ENCODE measurements around the gene BRINP2. TPM values are rescaled to one million over a fixed set of nuclear protein-coding genes. Genes with fewer than 3 reads are reported as not detected.

The BRINP2 gene
- total and polyA plus RNA-seq, 2 of the 4 experiments (the other 2 are of a cell fraction): not detected

DNA sequence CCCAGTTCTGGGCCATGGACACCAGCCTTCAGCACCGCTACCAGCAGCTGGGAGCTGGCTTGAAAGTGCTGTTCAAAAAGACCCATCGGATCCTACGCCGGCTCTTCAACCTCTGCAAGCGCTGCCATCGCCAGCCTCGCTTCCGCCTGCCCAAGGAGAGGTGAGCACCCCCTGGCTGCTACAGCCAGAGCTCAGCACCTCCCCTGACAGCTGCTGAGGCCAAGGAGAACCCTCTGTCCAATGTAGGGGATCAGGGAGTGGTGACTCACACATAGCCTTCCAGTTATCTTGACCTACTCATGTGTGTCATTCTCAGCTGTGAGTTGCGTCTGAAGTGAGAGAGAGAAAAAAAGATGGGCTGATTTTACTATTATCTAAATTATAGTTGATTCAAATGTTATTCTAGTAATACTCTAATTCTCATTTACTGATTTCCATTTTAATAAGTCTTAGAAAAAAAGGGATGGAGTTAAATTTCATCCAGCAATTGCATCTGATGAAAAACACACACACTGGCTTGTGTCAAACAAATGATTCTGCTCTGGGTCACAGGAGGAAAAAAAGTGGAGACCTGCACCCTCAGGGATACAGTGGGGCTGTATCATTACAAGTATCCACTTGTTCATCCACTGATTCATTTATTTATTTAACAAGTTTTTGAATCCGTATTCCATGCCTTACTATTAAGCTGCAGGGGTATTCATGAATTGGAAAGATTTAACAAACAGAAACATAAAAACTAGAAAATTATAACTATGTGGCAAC lies 108.0 kb downstream of the BRINP2 start:
- Histone ChIP-seq H3K9ac (ENCODE audit: low read depth, low read length) (no peak overlapping the region), H2AK5ac (ENCODE audit: low read depth, low read length) (no peak overlapping the region), H3K9me1 (ENCODE audit: insufficient read depth, low read length) (no peaks in the 10 kb centered on the region), H3K23ac (ENCODE audit: low read depth, low read length) (no peak overlapping the region), H4K91ac (ENCODE audit: insufficient read depth, low read depth, low read length) (no peak overlapping the region), H4K20me1 (ENCODE audit: insufficient read depth, low read length) (no peaks in the 10 kb centered on the region), H3K4me1 (ENCODE audit: control insufficient read depth, insufficient read depth, low read length) (no peaks in the 10 kb centered on the region), H4K5ac (ENCODE audit: low read depth, low read length) (no peak overlapping the region), H2BK15ac (ENCODE audit: low read depth, low read length) (no peak overlapping the region), H3K18ac (ENCODE audit: low read depth, low read length) (no peak overlapping the region), H3K27ac (ENCODE audit: insufficient read depth, low read length) (no peak overlapping the region), H3K4me2 (ENCODE audit: low read depth, low read length) (no peak overlapping the region), H2AK9ac (replicated peaks; ENCODE audit: low read depth, low read length, poor library complexity) (no peak overlapping the region), H2BK20ac (ENCODE audit: low read depth, low read length) (no peak overlapping the region), H3K36me3 (ENCODE audit: control insufficient read depth, insufficient read depth, low read length) (no peaks in the 10 kb centered on the region), H4K8ac (ENCODE audit: low read depth in 2 of 2, low read length in 2 of 2) (no peak overlapping the region), H3K27me3 (ENCODE audit: control insufficient read depth, insufficient read depth, low read length) (no peaks in the 10 kb centered on the region; the same call in 1 of the 2 replicates), H3K79me1 (ENCODE audit: low read depth in 1 of 2, low read length in 2 of 2) (no peaks in the 10 kb centered on the region), H2BK120ac (ENCODE audit: low read depth, low read length) (no peak overlapping the region), H3K14ac (replicated peaks; ENCODE audit: low read depth, low read length) (no peak overlapping the region), H3K4ac (ENCODE audit: low read depth, low read length) (no peak overlapping the region), H2BK5ac (ENCODE audit: low read depth, low read length, poor library complexity, severe bottlenecking) (no peak overlapping the region), H3K56ac (ENCODE audit: extremely low read depth, insufficient read depth, low read length) (no peak overlapping the region), H3K9me3 (ENCODE audit: control insufficient read depth, insufficient read depth, low read length) (no peaks in the 10 kb centered on the region), H2AFZ (replicated peaks; ENCODE audit: low read length, poor library complexity) (no peak overlapping the region), H3K4me3 (ENCODE audit: insufficient read depth, low read depth, low read length) (no peak overlapping the region)
- DNase-seq (peak; percentile 45), ATAC-seq (ENCODE audit: low read depth) (no peak)
- intact Hi-C loops (cut with micrococcal nuclease) (no loop called here), in situ Hi-C loops (cut with MboI; ENCODE audit: low sequenced_read_pairs) (no loop called here), dilution Hi-C loops (cut with HindIII; ENCODE audit: low sequenced_read_pairs, unreplicated experiment) (no loop called here)
- TF ChIP-seq BHLHE40 (IDR thresholded peaks at IDR 0.05; ENCODE audit: low read depth, low read length): no peak
- no peak for TF ChIP-seq RCOR1 (IDR thresholded peaks at IDR 0.05; ENCODE audit: insufficient replicate concordance, low read length)
- no peak for TF ChIP-seq CHD1 (IDR thresholded peaks at IDR 0.05; ENCODE audit: low read depth, low read length)
- no peak for TF ChIP-seq MAFK (IDR thresholded peaks at IDR 0.05; ENCODE audit: low read depth, low read length)
- no peak for TF ChIP-seq RFX5 (IDR thresholded peaks at IDR 0.05; ENCODE audit: low read depth, low read length)
- no peak for TF ChIP-seq USF2 (IDR thresholded peaks at IDR 0.05; ENCODE audit: low read depth, low read length)
- TF ChIP-seq RAD21 (IDR thresholded peaks at IDR 0.05; ENCODE audit: low read length): no peak
- no peak for TF ChIP-seq CEBPB (IDR thresholded peaks at IDR 0.05; ENCODE audit: low read depth, low read length)
- no peak for TF ChIP-seq FOS (IDR thresholded peaks at IDR 0.05; ENCODE audit: low read depth, low read length)
- TF ChIP-seq MAZ (IDR thresholded peaks at IDR 0.05; ENCODE audit: borderline replicate concordance, low read depth, low read length): no peak
- TF ChIP-seq SMC3 (IDR thresholded peaks at IDR 0.05; ENCODE audit: low read depth, low read length): no peak
- TF ChIP-seq, protein P1, sequence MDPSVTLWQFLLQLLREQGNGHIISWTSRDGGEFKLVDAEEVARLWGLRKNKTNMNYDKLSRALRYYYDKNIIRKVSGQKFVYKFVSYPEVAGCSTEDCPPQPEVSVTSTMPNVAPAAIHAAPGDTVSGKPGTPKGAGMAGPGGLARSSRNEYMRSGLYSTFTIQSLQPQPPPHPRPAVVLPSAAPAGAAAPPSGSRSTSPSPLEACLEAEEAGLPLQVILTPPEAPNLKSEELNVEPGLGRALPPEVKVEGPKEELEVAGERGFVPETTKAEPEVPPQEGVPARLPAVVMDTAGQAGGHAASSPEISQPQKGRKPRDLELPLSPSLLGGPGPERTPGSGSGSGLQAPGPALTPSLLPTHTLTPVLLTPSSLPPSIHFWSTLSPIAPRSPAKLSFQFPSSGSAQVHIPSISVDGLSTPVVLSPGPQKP (IDR thresholded peaks at IDR 0.05; ENCODE audit: borderline replicate concordance, low read depth, low read length): no peak
- TF ChIP-seq, protein P2, sequence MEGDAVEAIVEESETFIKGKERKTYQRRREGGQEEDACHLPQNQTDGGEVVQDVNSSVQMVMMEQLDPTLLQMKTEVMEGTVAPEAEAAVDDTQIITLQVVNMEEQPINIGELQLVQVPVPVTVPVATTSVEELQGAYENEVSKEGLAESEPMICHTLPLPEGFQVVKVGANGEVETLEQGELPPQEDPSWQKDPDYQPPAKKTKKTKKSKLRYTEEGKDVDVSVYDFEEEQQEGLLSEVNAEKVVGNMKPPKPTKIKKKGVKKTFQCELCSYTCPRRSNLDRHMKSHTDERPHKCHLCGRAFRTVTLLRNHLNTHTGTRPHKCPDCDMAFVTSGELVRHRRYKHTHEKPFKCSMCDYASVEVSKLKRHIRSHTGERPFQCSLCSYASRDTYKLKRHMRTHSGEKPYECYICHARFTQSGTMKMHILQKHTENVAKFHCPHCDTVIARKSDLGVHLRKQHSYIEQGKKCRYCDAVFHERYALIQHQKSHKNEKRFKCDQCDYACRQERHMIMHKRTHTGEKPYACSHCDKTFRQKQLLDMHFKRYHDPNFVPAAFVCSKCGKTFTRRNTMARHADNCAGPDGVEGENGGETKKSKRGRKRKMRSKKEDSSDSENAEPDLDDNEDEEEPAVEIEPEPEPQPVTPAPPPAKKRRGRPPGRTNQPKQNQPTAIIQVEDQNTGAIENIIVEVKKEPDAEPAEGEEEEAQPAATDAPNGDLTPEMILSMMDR (conservative IDR thresholded peaks at IDR 0.05; ENCODE audit: low read depth, low read length): no peak
- no peak for TF ChIP-seq MXI1 (IDR thresholded peaks at IDR 0.05; ENCODE audit: borderline replicate concordance, low read depth, low read length)
- TF ChIP-seq POLR2A (IDR thresholded peaks at IDR 0.05; ENCODE audit: low read depth, low read length): no peak
- no peak for TF ChIP-seq NFE2L2 (IDR thresholded peaks at IDR 0.05; ENCODE audit: low read depth, low read length)
- BruUV-seq (replicated peaks): no TSS peak
- WGBS, 2 experiments (ENCODE audit: extremely low coverage in 2 of 2, insufficient read length in 1 of 2): no CpG with 5 or more reads among the region's 10 CpGs
- ChIA-PET CTCF (no interaction called here), POLR2A (ENCODE audit: unreplicated experiment) (no interaction called here)

All from IMR-90 (cell line).